GM12891 (cell line): ENCODE results near the gene LYPD6B.

ENCODE experiments used
- POLR2A ChIP-seq: IDR thresholded peaks from 2 replicates; pipeline ENCODE4 v1.6.1; 2011; ENCODE audit warnings: low read depth, low read length, control low read depth
- POLR2AphosphoS5 ChIP-seq: IDR thresholded peaks from 2 replicates; pipeline ENCODE4 v1.6.1; 2011; ENCODE audit warnings: low read depth, low read length, control low read depth
- POU2F2 ChIP-seq: IDR thresholded peaks from 2 replicates; pipeline ENCODE4 v1.6.1; 2011; ENCODE audit warnings: low read depth, mild to moderate bottlenecking, control low read depth, low read length, moderate library complexity
- TAF1 ChIP-seq: IDR thresholded peaks from 2 replicates; pipeline ENCODE4 v1.6.1; 2011; ENCODE audit warnings: low read depth, low read length, control low read depth

DNA sequence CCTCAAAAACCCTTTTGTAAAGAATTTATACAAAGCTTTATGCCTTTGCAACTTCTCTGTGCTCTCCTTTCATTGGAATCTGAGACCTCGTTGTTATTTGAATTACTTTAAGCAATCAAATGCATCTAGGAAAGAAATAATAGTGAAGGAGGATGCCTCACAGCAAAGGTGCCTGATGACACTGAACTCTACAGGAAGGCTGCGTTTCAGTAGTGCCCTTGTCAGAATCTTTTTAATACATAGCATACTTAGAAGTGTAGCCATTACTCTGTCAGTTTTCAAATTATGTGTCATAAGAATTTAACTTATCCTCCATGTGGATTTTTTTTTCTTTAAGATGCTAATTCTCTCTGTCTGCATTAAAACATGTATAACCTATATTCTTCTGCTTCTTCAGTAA, 9.6 kb upstream of the LYPD6B start:
- TF ChIP-seq POLR2A: no peak
- TF ChIP-seq TAF1: no peak
- no peak for TF ChIP-seq POLR2AphosphoS5
- no peak for TF ChIP-seq POU2F2
